Measurements from ENCODE around the gene PLEKHM3. TPM values are rescaled to one million over a fixed set of nuclear protein-coding genes. Genes with fewer than 3 reads are reported as not detected.

The PLEKHM3 gene
- polyA plus RNA-seq, 1 donor (not counting 4 experiments of a cell fraction or from before 2014, with no cell fraction given) = 2.9 TPM

DNA sequence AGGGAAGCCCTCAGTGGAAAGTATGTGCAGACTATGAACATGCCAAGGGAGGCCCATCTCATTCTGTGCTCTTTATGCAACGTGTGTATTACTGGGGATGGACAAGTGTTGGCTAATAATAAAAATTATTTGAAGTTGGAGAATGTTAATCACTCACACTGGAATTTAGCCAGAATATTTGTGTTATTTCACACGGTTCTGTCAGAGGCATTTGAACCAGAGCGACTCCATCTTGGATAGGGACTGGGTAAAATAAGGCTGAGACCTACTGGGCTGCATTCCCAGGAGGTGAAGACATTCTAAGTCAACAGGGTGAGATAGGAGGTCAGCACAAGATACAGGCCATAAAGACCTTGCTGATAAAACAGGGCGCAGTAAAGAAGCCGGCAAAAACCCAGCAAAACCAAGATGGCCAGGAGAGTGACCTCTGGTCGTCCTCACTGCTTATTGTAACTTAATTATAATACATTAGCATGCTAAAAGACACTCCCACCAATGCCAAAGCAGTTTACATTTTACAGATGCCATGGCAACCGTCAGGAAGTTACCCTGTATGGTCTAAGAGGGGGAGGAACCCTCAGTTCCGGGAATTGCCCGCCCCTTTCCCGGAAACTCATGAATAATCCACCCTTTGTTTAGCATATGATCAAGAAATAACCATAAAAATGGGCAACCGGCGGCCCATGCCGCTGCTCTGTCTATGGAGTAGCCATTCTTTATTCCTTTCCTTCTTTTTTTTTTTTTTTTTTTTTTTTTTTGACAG lies 253.1 kb downstream of the PLEKHM3 start:
- no peak for FAIRE-seq
- dilution Hi-C loops (cut with MboI; ENCODE audit: extremely low pct_ligation_motif_present, low sequenced_read_pairs) = loop anchor here (25.0 kb wide), 1 partner anchor 290 kb away; no protein-coding TSS in a partner anchor
- TF ChIP-seq, protein P1, sequence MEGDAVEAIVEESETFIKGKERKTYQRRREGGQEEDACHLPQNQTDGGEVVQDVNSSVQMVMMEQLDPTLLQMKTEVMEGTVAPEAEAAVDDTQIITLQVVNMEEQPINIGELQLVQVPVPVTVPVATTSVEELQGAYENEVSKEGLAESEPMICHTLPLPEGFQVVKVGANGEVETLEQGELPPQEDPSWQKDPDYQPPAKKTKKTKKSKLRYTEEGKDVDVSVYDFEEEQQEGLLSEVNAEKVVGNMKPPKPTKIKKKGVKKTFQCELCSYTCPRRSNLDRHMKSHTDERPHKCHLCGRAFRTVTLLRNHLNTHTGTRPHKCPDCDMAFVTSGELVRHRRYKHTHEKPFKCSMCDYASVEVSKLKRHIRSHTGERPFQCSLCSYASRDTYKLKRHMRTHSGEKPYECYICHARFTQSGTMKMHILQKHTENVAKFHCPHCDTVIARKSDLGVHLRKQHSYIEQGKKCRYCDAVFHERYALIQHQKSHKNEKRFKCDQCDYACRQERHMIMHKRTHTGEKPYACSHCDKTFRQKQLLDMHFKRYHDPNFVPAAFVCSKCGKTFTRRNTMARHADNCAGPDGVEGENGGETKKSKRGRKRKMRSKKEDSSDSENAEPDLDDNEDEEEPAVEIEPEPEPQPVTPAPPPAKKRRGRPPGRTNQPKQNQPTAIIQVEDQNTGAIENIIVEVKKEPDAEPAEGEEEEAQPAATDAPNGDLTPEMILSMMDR (optimal IDR thresholded peaks at IDR 0.05 in 1 of 3, IDR thresholded peaks at IDR 0.05 in 1 of 3, conservative IDR thresholded peaks at IDR 0.05 in 1 of 3; ENCODE audit: extremely low read depth in 1 of 3, insufficient read depth in 2 of 3, low read length in 3 of 3) = no peak
- no peak for TF ChIP-seq EZH2 (IDR thresholded peaks at IDR 0.05; ENCODE audit: low read length)

DNA sequence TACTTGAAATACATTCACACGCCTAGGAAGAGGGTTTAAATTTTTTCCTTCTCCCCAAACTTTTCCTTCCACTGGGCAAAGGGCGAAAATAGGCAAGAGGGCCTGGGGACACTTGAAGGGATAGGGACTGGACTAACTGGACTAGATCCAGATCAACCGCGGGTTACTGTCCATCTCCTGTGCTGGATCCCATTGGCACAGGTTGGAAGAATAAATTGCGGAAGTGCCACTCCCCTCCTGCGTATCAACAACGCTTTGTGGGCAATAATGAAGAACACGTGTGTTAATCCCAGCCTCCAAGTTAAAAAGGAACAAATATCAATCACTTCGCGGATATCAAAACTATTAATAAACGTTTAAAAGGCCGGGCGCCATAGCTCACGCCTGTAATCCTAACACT lies 253.9 kb downstream of the PLEKHM3 start:
- DNase-seq (ENCODE audit: low read depth, low spot score) (no peak), FAIRE-seq (peak; percentile 13)
- Histone ChIP-seq H3K27me3 (ENCODE audit: control insufficient read depth, extremely low read depth, insufficient read depth, low read length) (no peaks in the 10 kb centered on the region), H3K79me2 (ENCODE audit: control insufficient read depth, insufficient read depth, low read length) (peaks cover 14% of the 10 kb centered on the region), H3K4me2 (ENCODE audit: control insufficient read depth, extremely low read depth, insufficient read depth, low read depth, low read length) (no peak overlapping the region), H3K9me3 (ENCODE audit: control insufficient read depth, low read depth, low read length) (no peaks in the 10 kb centered on the region), H2AFZ (ENCODE audit: control insufficient read depth, low read length) (no peak overlapping the region), H3K27ac (ENCODE audit: control insufficient read depth, insufficient read depth, low read length) (no peak overlapping the region), H3K9me1 (ENCODE audit: control insufficient read depth, extremely low read depth, insufficient read depth, low read length) (no peaks in the 10 kb centered on the region), H3K4me1 (ENCODE audit: control insufficient read depth, extremely low read depth, insufficient read depth, low read length) (peaks cover 6% of the 10 kb centered on the region), H4K20me1 (ENCODE audit: control insufficient read depth, extremely low read depth, insufficient read depth, low read length) (peaks cover 2% of the 10 kb centered on the region), H3K36me3 (ENCODE audit: control insufficient read depth in 2 of 2, extremely low read depth in 1 of 2, insufficient read depth in 2 of 2, low read length in 2 of 2) (peaks cover 0 to 5% of the 10 kb centered on the region in 2 experiments), H3K4me3 (ENCODE audit: control insufficient read depth in 2 of 3, extremely low read depth in 1 of 3, insufficient read depth in 2 of 3, low read depth in 1 of 3, low read length in 3 of 3) (no peak overlapping the region), H3K9ac (ENCODE audit: control insufficient read depth, extremely low read depth, insufficient read depth, low read length) (no peak overlapping the region)
- TF ChIP-seq EZH2 (IDR thresholded peaks at IDR 0.05; ENCODE audit: low read length) = no peak
- TF ChIP-seq, protein P1 (optimal IDR thresholded peaks at IDR 0.05 in 1 of 3, IDR thresholded peaks at IDR 0.05 in 1 of 3, conservative IDR thresholded peaks at IDR 0.05 in 1 of 3; ENCODE audit: extremely low read depth in 1 of 3, insufficient read depth in 2 of 3, low read length in 3 of 3) = no peak
- dilution Hi-C loops (cut with MboI; ENCODE audit: extremely low pct_ligation_motif_present, low sequenced_read_pairs) = loop anchor here (25.0 kb wide), 1 partner anchor 291 kb away; no protein-coding TSS in a partner anchor

More for the DNA sequence above, 253.1 kb downstream of the PLEKHM3 start:
- H3K9me3 ChIP-seq (ENCODE audit: control insufficient read depth, low read depth, low read length) = no peaks in the 10 kb centered on the region
- peaks cover 3% of the 10 kb centered on the region for H3K4me1 ChIP-seq (ENCODE audit: control insufficient read depth, extremely low read depth, insufficient read depth, low read length)
- DNase-seq (ENCODE audit: low read depth, low spot score) = no peak
- H3K79me2 ChIP-seq (ENCODE audit: control insufficient read depth, insufficient read depth, low read length) = peaks cover 7% of the 10 kb centered on the region
- H3K9me1 ChIP-seq (ENCODE audit: control insufficient read depth, extremely low read depth, insufficient read depth, low read length) = no peaks in the 10 kb centered on the region
- H3K4me3 ChIP-seq (ENCODE audit: control insufficient read depth in 2 of 3, extremely low read depth in 1 of 3, insufficient read depth in 2 of 3, low read depth in 1 of 3, low read length in 3 of 3) = no peak overlapping the region
- H4K20me1 ChIP-seq (ENCODE audit: control insufficient read depth, extremely low read depth, insufficient read depth, low read length) = peaks cover 2% of the 10 kb centered on the region
- H3K27ac ChIP-seq (ENCODE audit: control insufficient read depth, insufficient read depth, low read length) = no peak overlapping the region
- no peaks in the 10 kb centered on the region for H3K27me3 ChIP-seq (ENCODE audit: control insufficient read depth, extremely low read depth, insufficient read depth, low read length)
- no peak overlapping the region for H3K4me2 ChIP-seq (ENCODE audit: control insufficient read depth, extremely low read depth, insufficient read depth, low read depth, low read length)
- H3K9ac ChIP-seq (ENCODE audit: control insufficient read depth, extremely low read depth, insufficient read depth, low read length) = no peak overlapping the region
- H3K36me3 ChIP-seq (ENCODE audit: control insufficient read depth in 2 of 2, extremely low read depth in 1 of 2, insufficient read depth in 2 of 2, low read length in 2 of 2) = peaks cover 0 to 3% of the 10 kb centered on the region in 2 experiments
- no peak overlapping the region for H2AFZ ChIP-seq (ENCODE audit: control insufficient read depth, low read length)

Small RNA genes lying within 50 kb of the gene (small RNA-seq; reads per million reads assigned to genes)
- gene RNA5SP116 (ENCODE audit: insufficient read length in 3 of 3, low read depth in 3 of 3, low replicate concordance in 1 of 3) = 0 reads per million in 3 experiments
- gene RNU6-360P (ENCODE audit: insufficient read length in 3 of 3, low read depth in 3 of 3, low replicate concordance in 1 of 3) = 0 reads per million in 3 experiments

Other genes starting within 250 kb of the PLEKHM3 start
- not detected in 3 replicates for gene CRYGD, start 99.0 kb upstream of the PLEKHM3 start, polyA plus RNA-seq
- gene CRYGC, start 104.3 kb upstream of the PLEKHM3 start, polyA plus RNA-seq = not detected in 3 replicates
- gene CRYGB, start 120.6 kb upstream of the PLEKHM3 start, polyA plus RNA-seq = not detected in 3 replicates
- not detected in 3 replicates for gene CRYGA, start 138.1 kb upstream of the PLEKHM3 start, polyA plus RNA-seq
- not detected in 3 replicates for gene C2orf80, start 164.5 kb upstream of the PLEKHM3 start, polyA plus RNA-seq
- 96.3 to 160 TPM (median 116 TPM) in 3 replicates for gene IDH1, start 229.5 kb upstream of the PLEKHM3 start, polyA plus RNA-seq
- gene PIKFYVE, start 240.7 kb upstream of the PLEKHM3 start, polyA plus RNA-seq = 12.7 to 18.4 TPM (median 13.5 TPM) in 3 replicates

All from keratinocyte (primary cell).